C1 segment of cervical spinal cord (tissue), 14 donors: Measurements from ENCODE around the gene PTGR3.

Experiments
- DNase-seq, 14 donors: peaks; one replicate each; lab custom pipeline; 2025; lab: John Stamatoyannopoulos, UW

The PTGR3 gene

DNA sequence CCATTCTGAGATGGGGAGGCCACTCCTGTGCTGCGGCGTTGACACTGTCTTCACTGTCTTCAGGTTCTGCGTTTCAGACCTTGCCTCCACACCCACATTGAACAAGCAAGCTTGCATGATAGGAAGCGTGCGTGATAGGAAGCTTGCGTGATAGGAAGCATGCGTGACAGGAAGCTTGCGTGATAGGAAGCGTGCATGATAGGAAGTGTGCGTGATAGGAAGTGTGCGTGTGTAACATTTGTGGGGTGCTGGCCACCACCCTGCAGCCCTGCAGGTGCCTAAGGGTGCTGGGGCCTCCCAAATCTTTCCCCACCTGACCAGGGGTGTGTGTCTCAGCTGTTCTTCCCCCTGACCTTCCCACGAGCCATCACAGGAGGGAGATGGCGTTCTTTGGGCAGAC, 27.0 kb upstream of the PTGR3 start:
- DNase-seq: no peak

DNA sequence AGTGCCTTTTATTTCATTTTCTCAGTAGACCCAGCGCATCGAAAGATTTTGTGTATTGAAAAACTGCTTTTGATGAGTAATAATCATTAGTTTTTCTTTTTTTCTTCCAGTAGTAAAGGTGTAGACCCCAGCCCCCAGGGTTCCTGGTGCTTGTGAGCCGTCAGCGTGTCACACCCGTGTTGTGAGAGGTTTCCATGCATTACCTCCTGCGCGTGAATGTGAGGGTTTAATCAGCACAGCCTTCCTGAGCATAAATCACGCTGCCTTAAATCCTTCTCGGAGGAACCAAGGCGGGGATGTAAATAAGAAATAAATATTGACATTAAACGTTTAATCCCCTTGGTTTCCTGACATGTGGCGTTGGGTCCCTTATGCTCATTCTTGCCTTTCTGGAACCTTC, 26.0 kb upstream of the PTGR3 start:
- no peak for DNase-seq

DNA sequence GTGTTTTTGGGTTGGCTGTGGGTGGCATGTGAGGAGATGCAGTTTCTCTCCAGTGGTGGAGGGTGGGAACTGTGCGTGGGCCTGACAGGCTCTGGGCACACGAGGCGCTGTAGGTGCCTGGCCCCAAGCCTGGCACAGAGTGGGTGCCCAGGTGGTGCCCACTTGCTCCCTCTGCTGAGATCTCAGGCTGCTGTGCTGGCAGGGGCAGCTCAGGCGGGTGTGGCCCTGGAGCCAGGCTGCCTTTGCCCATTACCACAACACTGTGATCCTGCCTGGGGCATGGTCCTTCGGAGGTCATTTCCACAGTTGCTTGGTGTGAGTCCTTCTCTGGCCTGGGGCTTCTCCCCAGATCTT, 22.1 kb upstream of the PTGR3 start:
- DNase-seq: no peak

DNA sequence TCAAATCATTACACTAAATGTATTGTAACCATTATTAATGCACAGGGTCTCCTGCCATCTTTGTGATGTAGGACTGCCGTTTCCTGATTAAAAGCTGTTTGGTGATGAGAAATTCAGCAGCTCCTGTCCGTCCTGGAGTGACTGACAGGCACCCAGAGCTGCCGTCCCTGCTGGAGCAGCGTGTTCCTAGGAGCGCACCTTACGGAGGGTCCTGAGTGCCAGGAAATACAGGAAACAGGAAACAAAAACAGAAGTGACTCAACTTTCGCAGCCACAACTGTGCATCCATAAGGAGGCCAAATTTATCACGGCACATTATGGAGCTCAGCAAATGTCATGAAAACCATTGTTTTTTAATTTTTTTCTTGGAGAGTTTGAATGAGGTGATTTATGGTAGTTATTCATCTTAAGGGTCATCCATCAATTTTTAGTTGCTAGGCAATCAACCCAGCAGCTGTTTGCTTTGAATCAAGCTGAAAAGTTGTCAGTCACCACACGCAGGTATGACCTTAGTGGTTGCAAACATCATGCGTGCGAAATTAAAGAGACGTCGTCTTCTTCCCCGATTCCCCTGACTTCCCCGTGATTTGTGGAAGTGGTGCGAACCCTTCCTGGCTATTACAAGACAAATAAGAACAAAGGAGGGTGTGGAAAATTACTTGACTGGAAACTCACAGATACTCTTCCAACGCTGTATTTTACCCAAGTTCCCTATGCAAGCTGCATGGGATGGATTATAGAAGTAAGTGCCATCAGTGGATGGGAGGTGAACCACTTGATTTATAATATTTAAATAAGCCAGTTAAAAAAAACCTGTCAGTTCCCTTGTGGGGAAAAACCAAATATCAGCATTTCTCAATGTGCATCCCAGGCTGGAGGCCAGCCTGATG, 21.5 kb upstream of the PTGR3 start:
- DNase-seq: no peak

DNA sequence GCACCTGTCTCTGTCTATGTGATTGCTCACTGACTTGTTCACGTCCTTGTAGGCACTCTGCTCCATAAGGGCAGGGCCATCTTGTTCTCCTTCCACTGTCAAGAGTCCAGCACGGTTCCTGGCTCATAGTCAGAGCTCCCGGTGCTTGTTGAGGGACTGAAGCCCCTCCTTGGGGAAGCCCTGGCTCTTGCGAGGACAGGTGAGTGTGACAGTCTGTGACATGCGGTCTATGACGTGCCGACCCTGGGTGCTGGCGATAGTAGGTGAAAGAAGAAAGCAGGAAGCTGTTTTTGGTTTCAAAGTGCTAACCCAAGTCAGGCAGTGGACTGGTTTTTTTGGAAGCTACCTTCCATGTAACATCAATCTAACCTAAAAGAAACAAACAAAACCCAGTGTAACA, 20.5 kb upstream of the PTGR3 start:
- no peak for DNase-seq

DNA sequence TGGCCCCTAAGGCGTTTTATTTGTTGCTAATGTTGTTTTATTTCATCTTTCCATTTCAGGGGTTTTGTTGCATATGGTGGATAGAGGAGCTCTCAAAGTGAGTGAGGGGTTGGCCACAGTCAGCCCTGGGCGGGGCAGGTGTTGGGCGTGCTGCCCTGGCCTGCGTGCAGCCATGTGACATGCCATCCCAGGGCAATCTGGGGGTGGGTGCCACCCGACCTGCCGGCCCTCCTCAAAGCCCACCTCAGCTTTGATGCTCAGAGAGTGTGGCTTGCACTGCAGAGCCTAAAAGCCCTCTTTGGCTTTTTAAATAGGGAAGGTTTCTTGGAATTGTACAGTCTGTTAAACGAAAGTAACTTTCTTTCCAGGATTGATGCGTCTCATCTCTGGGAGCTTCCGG, 20.0 kb upstream of the PTGR3 start:
- no peak for DNase-seq

DNA sequence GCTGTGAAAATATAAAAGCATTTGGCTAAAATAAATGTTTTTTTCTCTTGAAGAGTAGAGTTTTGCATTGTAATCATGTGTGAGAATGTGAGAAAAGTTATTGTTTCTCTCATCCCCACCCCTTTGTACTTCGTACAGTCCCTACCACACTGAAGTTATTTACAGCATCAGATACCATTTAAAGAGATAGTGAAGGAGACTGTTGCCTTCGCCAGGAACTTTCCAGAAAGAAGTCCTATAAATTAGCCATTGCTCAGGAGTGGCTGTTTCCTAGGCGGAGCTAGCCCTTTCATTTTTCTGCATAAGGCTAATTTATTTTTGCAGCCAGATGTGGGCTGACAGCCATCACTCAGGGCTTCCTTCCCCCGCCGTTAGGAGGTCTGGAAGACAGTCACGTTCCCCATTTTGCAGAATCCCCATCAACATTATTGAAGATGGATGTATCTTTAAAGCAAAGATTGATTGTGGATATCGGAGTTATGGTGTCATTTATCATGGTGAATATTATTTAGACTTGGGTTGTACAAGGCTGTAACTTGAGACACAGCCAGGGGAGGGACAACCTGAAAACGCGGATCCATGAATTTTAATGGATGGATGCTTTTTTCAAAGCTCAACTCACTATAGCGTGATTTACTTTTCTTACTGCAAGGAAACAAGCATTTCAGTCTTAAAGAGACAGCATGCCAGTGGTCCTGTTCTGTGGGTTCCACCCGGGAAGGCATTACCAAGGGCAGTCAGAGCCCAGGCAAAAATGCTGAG, 18.8 kb upstream of the PTGR3 start:
- no peak for DNase-seq

DNA sequence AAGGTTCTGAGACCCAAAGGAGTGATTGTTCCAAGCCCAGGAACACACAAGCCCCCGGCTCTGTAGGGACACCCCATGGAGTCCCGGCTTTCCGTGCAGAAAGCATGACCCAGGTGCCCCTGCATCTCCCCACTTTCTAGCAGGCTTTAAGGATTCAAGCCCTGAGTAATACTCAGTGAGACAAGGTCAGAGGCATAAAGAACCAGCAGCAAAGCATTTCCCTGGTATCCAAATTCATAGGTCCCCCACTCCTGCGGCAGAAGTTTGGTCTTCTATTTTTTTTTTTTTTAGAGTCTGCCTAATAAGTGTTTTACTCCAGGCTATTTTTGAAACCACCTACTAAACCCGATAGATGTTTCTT, 18.0 kb upstream of the PTGR3 start:
- no peak for DNase-seq

DNA sequence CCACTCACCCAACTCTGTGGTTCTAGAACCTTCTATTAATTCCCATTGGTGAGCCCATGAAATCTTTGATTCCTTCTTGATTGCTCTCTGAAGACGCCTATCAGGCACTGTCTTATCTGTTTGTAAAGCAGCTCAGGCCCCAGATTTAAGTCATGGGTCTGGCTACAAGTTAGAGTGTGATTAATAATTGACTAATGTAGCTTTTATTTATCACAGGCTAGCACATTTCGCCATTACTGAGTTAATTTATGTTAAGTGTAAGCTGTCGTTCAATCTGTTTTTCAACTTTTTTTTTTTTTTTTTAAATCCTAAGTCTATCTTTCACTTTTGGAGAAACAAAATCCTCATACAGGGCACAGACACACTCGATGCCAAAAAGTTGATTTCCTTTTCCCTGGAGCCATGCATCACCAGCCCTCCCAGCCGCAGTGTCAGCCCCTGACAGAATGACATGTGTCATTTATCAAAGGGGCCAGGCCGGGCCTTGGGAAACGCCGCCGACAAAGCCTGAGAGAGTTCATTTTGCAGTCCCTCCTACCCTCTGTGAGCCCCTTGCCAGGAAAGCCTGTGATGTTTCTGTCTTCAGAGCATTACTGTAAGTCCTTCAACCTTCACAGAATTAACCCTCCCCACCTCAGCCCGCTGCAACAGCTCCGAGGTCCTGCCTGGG, 17.5 kb upstream of the PTGR3 start:
- DNase-seq: peak in 1 of 14 donors; percentile 34

DNA sequence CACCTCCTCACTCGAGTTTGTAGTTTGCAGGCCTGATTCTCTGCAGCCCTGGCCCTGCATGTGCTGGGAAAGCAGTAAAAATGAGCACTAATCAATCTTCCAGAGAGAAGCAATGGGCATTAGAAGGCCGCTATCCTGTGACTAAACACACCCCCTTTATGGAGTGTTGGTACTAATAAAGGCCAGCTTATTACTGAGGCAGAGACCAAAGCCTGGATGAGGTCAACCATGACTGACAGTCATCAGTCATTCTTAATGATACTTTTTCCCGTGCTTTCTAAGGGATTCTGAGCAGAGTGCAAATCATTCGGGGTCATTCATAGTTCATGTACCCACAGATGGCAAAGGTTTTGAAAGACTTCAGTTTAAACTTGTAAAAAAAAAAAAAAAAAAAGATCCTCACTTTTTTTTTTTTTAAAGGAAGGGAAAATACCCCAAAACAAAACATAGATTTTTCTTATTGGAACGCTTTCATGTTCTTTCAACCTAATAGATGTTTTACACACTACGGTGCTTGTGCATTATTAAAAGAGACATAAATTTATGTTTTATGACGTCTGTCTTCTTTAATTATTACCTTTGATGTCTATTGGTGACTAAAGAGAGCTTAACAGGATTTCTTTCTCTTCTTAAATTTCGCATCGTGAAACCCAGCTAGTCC, 14.9 kb upstream of the PTGR3 start:
- DNase-seq: no peak

DNA sequence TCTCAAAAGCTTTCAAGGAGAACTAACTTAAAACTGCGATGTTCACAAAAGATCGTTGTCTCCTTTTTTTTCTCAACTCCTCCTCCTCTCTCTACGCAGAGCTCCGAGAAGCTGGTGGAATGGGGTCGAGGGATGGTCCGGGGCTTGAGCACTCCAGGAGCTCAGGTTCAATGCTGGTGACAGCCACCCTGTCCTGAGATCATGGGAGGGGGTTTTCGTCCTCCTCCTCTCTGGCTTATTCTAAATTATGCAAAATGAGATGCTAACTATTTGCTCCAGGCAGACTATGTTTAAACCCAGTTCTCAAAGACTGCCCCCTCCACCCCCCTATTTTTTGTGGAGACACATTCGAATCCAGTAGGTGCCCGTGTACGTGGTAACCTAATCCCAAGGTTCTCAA, 13.5 kb upstream of the PTGR3 start:
- DNase-seq: no peak

DNA sequence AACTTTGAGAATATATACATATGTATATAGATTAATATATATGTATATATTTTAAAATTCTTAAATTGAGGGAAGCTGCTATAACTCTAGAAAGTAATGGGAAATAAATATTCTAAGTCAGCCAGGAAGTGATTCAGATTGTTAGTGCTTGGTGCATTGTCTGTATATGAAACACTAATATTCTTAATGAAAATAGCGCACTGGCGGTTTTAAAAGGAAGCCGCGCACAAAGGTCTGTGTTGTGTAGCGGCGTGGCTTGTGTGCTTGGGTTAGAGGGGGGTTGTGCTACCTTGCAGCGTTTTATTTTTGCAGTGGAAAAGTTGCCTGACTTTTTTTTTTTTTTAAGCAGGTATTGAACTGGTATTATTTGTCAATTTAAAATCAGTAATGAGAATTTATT, 13.0 kb upstream of the PTGR3 start:
- DNase-seq: no peak

DNA sequence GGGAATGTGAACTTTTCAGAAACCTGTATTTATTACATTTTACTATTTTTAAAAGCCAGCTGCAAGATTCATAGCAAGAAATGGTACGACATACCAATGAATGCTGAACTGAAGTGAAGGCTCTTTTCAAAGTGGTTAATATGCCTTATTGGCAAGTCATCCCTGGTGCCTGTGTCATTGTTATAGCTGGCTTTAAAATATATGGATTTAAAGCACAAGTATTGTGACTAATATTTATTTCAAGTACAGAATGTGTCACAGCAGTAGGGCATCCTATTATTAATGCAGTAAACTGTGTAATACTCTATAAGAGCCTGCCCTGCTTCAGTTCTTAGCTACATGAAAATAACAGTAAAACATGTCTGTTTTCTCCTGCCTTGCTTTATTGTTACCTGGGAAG, 12.5 kb upstream of the PTGR3 start:
- peak in 1 of 14 donors; percentile 41 for DNase-seq

DNA sequence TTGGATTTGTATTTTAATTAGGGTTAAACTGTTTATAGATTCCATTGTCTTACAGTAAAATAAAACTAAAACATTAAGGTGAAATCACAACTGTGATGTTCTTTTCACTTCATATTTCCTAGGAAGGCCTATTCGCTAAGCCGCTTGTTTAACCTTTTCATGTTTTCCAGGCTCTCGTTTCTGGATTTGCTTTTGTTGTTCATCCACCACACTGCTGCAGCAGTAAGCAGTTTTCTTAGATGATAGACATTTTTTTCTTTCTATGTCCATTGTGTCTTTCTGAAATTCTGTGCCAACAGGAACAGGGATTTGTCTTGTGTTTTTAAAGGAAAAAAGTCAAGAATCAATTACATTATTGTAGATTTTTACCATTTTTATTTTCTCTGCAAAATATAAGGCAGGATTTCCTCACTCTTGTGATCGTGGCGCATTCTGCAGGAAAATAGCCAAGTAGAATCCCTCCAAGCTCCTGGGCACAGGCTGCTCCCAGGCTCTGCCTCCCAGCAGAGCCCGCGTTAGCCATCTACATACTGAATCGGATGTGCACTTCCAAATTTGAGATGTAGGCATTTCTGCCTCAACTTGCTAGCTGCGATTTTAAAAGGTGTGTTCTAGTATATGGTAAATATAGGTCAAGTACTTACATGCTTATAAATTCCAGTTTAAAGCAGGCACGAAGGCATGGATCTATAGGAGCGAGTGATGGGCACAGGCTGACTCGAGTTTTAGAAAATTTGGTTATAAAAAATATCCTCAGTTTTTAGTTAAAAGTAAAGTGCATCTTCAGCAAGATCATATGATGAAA, 11.8 kb upstream of the PTGR3 start:
- DNase-seq: peak in 1 of 14 donors; percentile 79

DNA sequence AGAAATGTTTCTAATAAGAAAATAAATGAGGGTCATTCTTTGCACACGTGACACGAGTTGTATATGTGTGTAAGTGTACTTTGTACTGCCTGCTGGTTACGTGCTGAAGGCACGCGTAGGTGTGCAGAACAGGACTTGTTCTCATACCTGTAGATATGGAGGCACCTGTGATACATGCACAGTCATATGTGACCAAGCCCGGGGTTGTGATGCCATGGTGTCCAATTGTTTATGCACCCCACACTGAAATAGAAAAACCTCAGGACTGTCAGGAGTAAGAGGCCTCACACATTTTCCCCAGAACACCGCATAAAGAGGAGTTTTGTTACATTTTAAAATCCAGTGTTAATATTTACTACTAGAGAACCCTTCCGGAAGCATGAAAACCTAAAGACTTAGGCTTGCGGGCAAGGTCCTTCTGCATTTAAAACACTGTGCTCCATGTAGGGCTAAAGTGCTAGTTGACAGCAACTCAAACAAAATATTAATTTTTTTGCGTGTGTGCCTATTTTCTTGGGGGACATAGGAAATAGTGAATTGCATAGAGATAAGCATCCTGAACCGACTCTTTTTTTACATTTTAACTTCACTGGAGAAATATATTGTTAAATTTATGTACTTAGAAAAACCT, 10.9 kb upstream of the PTGR3 start:
- DNase-seq: peak in 1 of 14 donors; percentile 56

DNA sequence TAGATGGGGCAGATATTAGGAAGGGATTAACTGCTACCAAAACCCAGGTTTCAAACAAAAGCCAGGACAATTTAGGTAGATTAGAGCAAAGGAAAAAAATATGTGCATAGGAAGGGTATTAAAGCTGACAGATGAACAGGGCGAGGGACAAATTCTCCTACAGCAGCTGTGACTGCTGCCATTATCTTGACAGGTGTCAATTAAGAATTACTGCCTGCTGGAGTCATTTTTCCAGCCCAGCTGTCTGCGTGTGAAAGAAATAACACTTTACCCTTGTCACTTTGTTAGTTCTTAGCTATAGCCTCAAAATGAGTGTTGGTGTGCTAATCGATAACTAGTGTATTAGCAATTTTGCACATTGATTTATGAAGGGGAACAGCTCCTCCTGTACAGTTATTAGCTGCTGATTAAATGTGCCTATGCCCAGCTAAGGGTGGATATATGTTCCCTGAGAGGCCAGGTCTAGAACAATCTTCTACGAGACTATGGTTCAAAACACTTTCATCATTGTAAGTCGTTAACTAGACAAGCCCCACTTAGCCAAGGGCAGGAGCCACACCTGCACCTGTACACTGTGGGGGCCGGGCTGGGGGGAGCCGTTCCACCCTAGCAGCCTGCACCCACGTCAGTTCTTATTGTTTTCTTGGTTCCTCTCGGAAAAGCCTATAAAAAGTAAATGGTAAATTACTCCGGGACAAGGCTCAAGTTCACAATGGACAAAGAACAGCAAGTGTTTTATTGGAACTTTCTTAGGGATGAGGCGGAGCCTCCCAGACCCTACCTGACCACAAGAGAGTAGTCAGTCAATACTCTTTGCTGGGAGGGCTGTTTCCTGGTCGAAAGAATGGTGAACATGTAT, 9.4 kb upstream of the PTGR3 start:
- no peak for DNase-seq

DNA sequence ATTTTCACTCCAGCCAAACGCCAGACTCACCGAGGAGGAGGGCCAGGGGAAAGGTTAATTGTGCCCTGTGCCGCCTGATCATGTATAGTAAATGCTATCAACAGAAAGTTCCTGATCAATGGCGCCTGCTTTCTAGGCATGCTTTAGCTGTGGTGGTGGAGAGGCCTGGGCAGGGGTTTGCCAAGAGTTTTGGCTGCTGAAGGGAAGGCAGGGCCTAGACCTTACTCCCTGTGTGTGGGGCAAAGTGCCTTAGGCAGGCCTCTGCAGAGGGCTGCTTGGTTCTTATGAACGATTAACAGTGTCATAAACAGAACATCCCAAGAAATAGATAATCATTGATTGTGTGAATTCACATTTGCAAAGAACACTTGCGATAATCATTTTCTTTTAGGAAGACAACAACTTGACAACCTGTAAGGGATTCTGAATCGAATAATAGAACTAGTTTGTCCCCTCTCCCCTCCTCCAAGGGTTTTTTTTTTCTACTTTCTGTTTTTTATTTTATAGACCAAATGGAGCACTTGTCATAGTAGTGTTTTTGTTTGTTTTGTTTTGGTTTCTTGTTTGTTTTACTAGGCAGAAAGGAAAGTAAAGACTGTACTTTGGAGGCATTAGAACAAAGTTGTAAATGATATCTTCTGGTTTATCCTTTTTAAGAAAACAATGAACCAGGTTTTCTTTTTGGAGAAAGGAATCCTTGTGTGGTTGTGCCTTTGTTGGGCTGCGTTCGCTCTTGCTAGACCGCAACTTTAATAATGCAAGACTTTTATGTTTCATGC, 8.2 kb upstream of the PTGR3 start:
- DNase-seq: peak in 3 of 14 donors; percentile 23 to 58 (median 33)

DNA sequence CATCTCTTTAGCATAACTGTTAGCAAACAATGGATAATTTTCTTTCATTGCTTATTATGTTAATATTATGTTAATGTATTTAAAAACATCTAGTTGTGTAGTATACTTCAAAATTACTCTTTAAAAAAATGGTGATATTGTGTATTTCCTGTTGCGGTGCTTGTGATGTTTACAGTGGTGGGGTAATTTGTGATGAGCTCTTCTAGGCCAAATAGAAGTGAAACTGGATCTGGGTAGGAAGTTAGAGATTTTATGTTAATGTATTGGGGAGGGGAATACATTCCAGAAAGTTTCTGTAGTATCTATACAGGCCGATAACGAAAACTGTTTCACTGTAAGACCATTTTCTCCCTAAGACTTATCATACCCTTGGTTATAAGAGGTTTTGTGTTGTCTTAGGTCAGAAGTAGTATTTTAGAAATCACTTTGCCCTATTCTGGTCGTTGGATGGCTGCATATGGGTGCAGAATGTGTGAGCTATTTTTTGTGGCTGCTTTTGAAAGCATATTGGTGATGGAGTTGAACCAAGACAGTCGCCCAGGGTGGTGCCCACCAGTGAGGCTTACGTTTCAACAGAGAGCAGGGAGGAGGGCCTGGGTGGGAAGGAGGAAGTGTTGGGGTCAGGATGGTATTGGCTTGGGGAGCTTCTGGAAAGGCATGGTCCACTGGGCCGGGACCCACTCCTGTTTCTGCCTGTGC, 7.4 kb upstream of the PTGR3 start:
- no peak for DNase-seq
